Muscle of arm (tissue), 12 donors: ENCODE results near the gene PHF1. TPM values are rescaled to one million over a fixed set of nuclear protein-coding genes. Genes with fewer than 3 reads are reported as not detected.

Experiments used
- DNase-seq: peaks from one replicate; pipeline ENCODE4 v3.0.0-alpha.2; 2013
- polyA plus RNA-seq, 12 donors: library from polyadenylated mRNA; unstranded; fragments of 120-200 nt; gene quantifications; one replicate each; pipeline ENCODE4 v1.2.1, GENCODE V29; 2013; ENCODE audit not compliant: insufficient read length in 12 of 12

Gene PHF1
- polyA plus RNA-seq, 12 donors = 31.9 to 72.5 (median 46.3) TPM; not detected in 1

GRCh38 chr6:33430991-33431879 is 20.4 kb downstream of the PHF1 start:
- DNase-seq = no peak

GRCh38 chr6:33431880-33432541 is 21.2 kb downstream of the PHF1 start:
- DNase-seq = no peak

GRCh38 chr6:33432546-33432945 is 21.7 kb downstream of the PHF1 start:
- DNase-seq = no peak

GRCh38 chr6:33433001-33433543 is 22.3 kb downstream of the PHF1 start:
- DNase-seq = no peak

- no peak for DNase-seq
Measured at GRCh38 chr6:33433544-33434191, 22.9 kb downstream of the PHF1 start.

GRCh38 chr6:33434961-33435360 is 24.1 kb downstream of the PHF1 start:
- no peak for DNase-seq

GRCh38 chr6:33437666-33438065 is 26.9 kb downstream of the PHF1 start:
- no peak for DNase-seq

GRCh38 chr6:33438978-33439594 is 28.3 kb downstream of the PHF1 start:
- DNase-seq = no peak

GRCh38 chr6:33439956-33440648 is 29.3 kb downstream of the PHF1 start:
- no peak for DNase-seq

GRCh38 chr6:33440649-33441309 is 30.0 kb downstream of the PHF1 start:
- DNase-seq = no peak

GRCh38 chr6:33441457-33441856 is 30.6 kb downstream of the PHF1 start:
- no peak for DNase-seq

GRCh38 chr6:33442283-33442682 is 31.5 kb downstream of the PHF1 start:
- DNase-seq = no peak

GRCh38 chr6:33443025-33443424 is 32.2 kb downstream of the PHF1 start:
- DNase-seq = no peak

GRCh38 chr6:33443619-33444504 is 33.0 kb downstream of the PHF1 start:
- no peak for DNase-seq

GRCh38 chr6:33445119-33445603 is 34.3 kb downstream of the PHF1 start:
- DNase-seq = no peak

GRCh38 chr6:33446356-33446755 is 35.5 kb downstream of the PHF1 start:
- DNase-seq = no peak

- no peak for DNase-seq
Measured at GRCh38 chr6:33450434-33450833, 39.6 kb downstream of the PHF1 start.

GRCh38 chr6:33451606-33452005 is 40.8 kb downstream of the PHF1 start:
- DNase-seq = no peak

GRCh38 chr6:33452496-33452895 is 41.7 kb downstream of the PHF1 start:
- no peak for DNase-seq
